ENCODE measurements around the gene FAM151B. TPM values are rescaled to one million over a fixed set of nuclear protein-coding genes. Genes with fewer than 3 reads are reported as not detected.
"Not testable (repeated sequence)": the region's sequence is repeated elsewhere in the genome, so short reads cannot be mapped to it uniquely, and the experiment has no call there.

Gene FAM151B
- total RNA-seq, 1 donor from 2014 or later: 0.43 TPM

DNA sequence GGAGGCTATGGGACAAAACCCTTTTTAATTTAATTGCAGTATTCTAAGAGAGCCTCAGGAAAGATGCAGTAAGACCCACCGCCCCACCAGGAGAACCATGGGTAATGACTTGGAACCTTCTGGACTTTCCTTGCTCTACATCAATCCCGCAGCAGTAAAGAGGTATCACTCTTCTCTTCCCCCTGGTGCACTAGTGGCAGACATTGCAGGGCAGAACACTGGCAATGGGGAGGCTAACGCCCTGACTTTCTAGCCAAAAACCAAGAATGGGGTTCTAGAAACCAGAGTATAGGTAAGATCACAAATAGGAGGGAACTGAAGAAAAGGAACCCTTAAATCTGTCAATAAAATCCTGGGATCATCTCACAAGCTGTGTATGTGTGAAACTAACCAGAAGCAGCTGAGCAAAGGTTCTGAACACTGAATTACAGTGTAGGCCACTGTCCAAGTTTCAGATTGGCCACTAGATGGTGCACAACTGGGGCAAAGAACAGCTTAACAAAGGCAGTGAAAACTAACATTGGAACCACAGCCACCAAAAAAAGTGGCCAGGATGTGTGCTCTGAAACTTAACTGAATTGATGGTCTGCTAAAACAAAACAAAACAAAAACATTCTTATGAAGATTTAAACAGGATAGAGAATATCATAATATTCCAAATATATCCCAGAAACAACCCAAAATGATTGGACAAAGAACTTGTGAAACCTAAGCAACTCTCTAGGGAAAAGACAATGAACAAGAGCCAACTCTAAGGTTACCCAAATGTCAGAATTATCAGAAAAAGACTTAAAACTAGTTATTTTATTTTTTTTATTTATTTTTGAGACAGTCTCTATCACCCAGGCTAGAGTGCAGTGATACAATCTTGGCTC lies 6.6 kb upstream of the FAM151B start:
- intact Hi-C loops (cut with micrococcal nuclease): loop anchor here (5.0 to 10.0 kb wide), 4 partner anchors 176 to 814 kb away; no protein-coding TSS in a partner anchor
- Mint-ChIP-seq H3K4me3 (ENCODE audit: low read depth) (no peak overlapping the region), H3K27me3 (ENCODE audit: low read depth) (no peaks in the 10 kb centered on the region), H3K9me3 (peaks cover 16% of the 10 kb centered on the region), H3K36me3 (ENCODE audit: low read depth) (peaks cover 16% of the 10 kb centered on the region), H3K4me1 (ENCODE audit: low read depth) (peaks cover 7% of the 10 kb centered on the region), H3K27ac (no peak overlapping the region)
- DNase-seq (ENCODE audit: low spot score): peak; percentile 24

DNA sequence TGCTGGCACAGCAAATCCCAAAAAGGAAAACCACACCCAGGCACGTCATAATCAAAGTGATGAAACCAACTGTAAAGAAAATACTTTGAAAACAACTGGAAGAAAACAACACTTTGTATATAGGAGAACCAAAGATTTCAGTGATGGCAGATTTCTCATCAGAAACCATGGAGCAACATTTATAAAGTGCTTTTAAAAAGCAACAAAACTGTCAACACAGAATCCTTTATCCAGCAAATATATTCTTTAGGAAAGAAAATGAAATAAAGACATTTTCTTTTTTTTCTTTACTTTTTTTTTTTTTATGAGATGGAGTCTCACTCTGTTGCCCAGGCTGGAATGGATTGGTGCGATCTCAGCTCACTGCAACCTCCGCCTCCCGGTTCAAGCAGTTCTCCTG lies 5.3 kb upstream of the FAM151B start:
- DNase-seq (ENCODE audit: low spot score): no peak
- no peak overlapping the region for H3K4me3 Mint-ChIP-seq (ENCODE audit: low read depth)
- H3K9me3 Mint-ChIP-seq: peaks cover 16% of the 10 kb centered on the region
- no peak overlapping the region for H3K27ac Mint-ChIP-seq
- intact Hi-C loops (cut with micrococcal nuclease): loop anchor here (5.0 to 10.0 kb wide), 4 partner anchors 175 to 812 kb away; no protein-coding TSS in a partner anchor
- H3K4me1 Mint-ChIP-seq (ENCODE audit: low read depth): peaks cover 15% of the 10 kb centered on the region
- peaks cover 16% of the 10 kb centered on the region for H3K36me3 Mint-ChIP-seq (ENCODE audit: low read depth)
- peaks cover 8% of the 10 kb centered on the region for H3K27me3 Mint-ChIP-seq (ENCODE audit: low read depth)

DNA sequence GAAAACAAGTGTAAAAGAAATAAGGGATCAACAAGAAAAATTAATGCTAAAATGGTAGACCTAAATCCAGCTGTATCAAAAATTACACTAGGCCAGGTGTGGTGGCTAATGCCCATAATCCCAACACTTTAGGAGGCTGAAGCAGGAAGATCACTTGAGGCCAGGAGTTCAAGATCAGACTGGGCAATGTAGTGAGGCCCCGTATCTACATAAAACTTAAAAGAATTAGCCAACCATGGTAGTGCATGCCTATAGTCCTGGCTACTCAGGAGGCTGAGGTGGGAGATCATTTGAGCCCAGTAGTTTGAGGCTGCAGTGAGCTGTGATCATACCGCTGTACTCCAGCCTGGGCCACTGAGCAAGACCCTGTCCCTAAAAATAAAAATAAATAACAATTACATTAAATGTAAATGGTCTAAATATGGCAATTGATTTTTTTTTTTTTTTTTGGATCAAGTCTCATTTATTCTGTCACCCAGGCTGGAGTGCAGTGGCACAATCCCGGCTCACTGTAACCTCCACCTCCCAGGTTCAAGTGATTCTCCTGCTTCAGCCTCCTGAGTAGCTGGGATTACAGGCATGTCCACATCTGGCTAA lies 4.2 kb upstream of the FAM151B start:
- H3K27me3 Mint-ChIP-seq (ENCODE audit: low read depth): peaks cover 13% of the 10 kb centered on the region
- H3K4me1 Mint-ChIP-seq (ENCODE audit: low read depth): peaks cover 21% of the 10 kb centered on the region
- H3K27ac Mint-ChIP-seq: no peak overlapping the region
- intact Hi-C loops (cut with micrococcal nuclease): loop anchor here (5.0 to 10.0 kb wide), 4 partner anchors 174 to 811 kb away; no protein-coding TSS in a partner anchor
- peaks cover 16% of the 10 kb centered on the region for H3K36me3 Mint-ChIP-seq (ENCODE audit: low read depth)
- DNase-seq (ENCODE audit: low spot score): no peak
- no peak overlapping the region for H3K4me3 Mint-ChIP-seq (ENCODE audit: low read depth)
- H3K9me3 Mint-ChIP-seq: peaks cover 16% of the 10 kb centered on the region

DNA sequence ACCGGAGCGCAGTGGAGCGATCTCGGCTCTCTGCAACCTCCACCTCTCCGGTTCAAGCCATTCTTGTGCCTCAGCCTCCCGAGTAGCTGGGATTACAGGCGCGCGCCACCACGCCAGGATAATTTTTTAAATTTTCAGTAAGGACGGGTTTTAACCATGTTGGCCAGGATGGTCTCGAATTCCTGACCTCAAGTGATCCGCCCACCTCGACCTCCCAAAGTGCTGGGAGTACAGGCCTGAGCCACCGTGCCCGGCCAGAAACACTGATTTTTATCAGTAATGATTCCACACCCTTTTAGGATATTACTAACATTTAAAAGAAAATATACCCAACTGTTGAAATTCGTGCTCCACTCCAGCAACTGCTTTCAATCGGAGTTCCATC lies 464 bp upstream of the FAM151B start:
- Mint-ChIP-seq H3K4me1 (ENCODE audit: low read depth) (peaks cover 14% of the 10 kb centered on the region), H3K4me3 (ENCODE audit: low read depth) (peak overlapping the region; percentile 75), H3K27ac (no peak overlapping the region), H3K27me3 (ENCODE audit: low read depth) (peaks cover 24% of the 10 kb centered on the region), H3K9me3 (peaks cover 10% of the 10 kb centered on the region), H3K36me3 (ENCODE audit: low read depth) (peaks cover 4% of the 10 kb centered on the region)
- no peak for DNase-seq (ENCODE audit: low spot score)
- intact Hi-C loops (cut with micrococcal nuclease): loop anchor here (5.0 to 10.0 kb wide), 3 partner anchors 80 to 807 kb away; partner anchors contain the start of gene ZFYVE16

DNA sequence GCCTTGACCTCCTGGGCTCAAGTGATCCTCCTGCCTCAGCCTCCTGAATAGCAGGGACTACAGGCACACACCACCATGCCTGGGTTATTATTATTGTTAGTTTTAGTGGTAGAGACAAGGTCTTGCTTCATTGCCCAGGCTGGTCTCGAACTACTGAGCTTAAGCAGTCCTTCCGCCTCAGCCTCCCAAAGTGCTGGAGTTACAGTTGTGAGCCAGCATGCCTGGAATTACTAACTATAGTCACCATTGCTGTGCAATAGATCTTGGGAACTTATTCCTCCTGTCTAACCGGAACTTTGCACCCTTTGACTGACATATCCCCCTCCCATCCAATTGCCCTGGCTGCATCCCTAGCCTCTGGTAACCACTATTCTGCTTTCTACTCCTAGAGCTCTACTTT lies 3.4 kb downstream of the FAM151B start:
- H3K4me3 Mint-ChIP-seq (ENCODE audit: low read depth): no peak overlapping the region
- no peaks in the 10 kb centered on the region for H3K9me3 Mint-ChIP-seq
- peaks cover 24% of the 10 kb centered on the region for H3K27me3 Mint-ChIP-seq (ENCODE audit: low read depth)
- H3K36me3 Mint-ChIP-seq (ENCODE audit: low read depth): no peaks in the 10 kb centered on the region
- intact Hi-C loops (cut with micrococcal nuclease): no loop called here
- H3K4me1 Mint-ChIP-seq (ENCODE audit: low read depth): peaks cover 36% of the 10 kb centered on the region
- H3K27ac Mint-ChIP-seq: no peak overlapping the region
- no peak for DNase-seq (ENCODE audit: low spot score)

DNA sequence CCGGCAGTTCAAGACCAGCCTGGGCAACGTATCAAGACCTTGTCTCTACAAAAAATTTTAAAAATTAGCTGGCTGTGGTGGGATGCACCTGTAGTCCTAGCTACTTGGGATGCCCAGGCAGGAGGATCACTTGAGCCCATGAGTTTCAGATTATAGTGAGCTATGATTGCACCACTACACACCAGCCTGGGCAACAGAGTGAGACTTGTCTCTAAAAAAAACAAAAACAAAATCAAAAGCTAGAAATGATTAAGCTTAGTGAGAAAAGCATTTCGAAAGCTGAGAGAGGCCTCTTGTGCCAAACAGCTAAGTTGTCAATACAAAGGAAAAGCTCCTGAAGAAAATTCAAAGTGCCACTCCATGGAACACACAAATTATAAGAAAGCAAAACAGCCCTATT lies 4.8 kb downstream of the FAM151B start:
- Mint-ChIP-seq H3K9me3 (no peaks in the 10 kb centered on the region), H3K27ac (no peak overlapping the region), H3K27me3 (ENCODE audit: low read depth) (peaks cover 17% of the 10 kb centered on the region), H3K36me3 (ENCODE audit: low read depth) (no peaks in the 10 kb centered on the region), H3K4me1 (ENCODE audit: low read depth) (peaks cover 29% of the 10 kb centered on the region), H3K4me3 (ENCODE audit: low read depth) (no peak overlapping the region)
- intact Hi-C loops (cut with micrococcal nuclease): no loop called here
- DNase-seq (ENCODE audit: low spot score): no peak

DNA sequence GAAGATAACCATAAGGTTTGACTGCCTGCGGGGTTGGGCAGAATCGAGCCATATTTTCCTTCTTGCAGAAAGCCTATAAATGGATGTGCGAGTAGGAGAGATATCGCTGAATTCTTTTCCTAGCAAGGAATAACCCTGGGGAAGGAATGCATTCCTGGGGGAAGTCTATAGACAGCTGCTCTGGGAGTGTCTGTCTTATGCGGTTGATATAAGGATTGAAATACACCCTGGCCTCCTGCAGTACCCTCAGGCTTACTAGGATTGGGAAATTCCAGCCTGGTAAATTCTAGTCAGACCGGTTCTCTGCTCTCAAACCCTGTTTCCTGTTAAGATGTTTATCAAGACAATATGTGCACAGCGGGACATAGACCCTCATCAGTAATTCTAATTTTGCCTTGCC lies 5.5 kb downstream of the FAM151B start:
- H3K27me3 Mint-ChIP-seq (ENCODE audit: low read depth): peaks cover 14% of the 10 kb centered on the region

DNA sequence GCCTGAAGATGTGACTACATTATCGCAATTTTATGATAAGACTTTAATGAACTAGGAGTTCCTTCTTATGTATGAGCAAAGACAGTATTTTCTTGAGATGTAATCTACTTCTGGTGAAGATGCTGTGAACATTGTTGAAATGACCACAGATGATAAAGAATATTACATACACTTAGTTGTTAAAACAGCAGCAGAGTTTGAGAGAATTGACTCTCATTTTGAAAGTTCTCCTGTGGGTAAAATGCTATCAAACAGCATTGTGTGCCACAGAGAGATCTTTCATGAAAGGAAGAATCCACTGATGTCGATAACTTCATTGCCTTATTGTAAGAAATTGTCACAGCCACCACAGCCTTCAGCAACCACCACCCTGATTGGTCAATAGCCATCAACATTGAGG lies 8.0 kb downstream of the FAM151B start:
- no peak overlapping the region for H3K27ac Mint-ChIP-seq
- H3K4me3 Mint-ChIP-seq (ENCODE audit: low read depth): no peak overlapping the region
- intact Hi-C loops (cut with micrococcal nuclease): no loop called here
- no peak for DNase-seq (ENCODE audit: low spot score)
- H3K9me3 Mint-ChIP-seq: no peaks in the 10 kb centered on the region
- no peaks in the 10 kb centered on the region for H3K36me3 Mint-ChIP-seq (ENCODE audit: low read depth)
- H3K27me3 Mint-ChIP-seq (ENCODE audit: low read depth): no peaks in the 10 kb centered on the region
- H3K4me1 Mint-ChIP-seq (ENCODE audit: low read depth): peaks cover 25% of the 10 kb centered on the region

More for the DNA sequence above, 5.5 kb downstream of the FAM151B start:
- DNase-seq (ENCODE audit: low spot score); H3K9me3 Mint-ChIP-seq; intact Hi-C loops (cut with micrococcal nuclease); H3K36me3 Mint-ChIP-seq (ENCODE audit: low read depth); H3K4me3 Mint-ChIP-seq (ENCODE audit: low read depth); H3K27ac Mint-ChIP-seq: not testable (repeated sequence)
- H3K4me1 Mint-ChIP-seq (ENCODE audit: low read depth): peaks cover 25% of the 10 kb centered on the region

DNA sequence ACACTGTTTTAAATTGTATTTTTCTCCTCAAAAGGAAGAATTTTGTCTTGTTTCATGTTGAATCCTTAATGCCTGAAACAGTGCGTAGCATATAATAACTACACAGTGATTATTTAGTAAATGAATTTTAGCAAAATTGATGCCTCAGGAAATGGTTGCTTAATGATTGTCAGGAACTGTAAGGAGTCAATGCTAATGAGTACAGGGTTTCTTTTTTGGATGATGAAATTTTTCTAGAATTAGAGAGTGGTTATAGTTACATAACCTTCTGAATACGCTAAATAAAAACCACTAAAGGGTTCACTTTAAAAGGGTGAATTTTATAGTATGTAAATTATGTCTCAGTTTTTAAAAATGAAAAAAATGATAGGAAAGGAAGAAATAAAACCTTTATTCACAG lies 14.9 kb downstream of the FAM151B start:
- Mint-ChIP-seq H3K4me1 (ENCODE audit: low read depth) (peaks cover 4% of the 10 kb centered on the region), H3K36me3 (ENCODE audit: low read depth) (no peaks in the 10 kb centered on the region), H3K27me3 (ENCODE audit: low read depth) (no peaks in the 10 kb centered on the region), H3K4me3 (ENCODE audit: low read depth) (no peak overlapping the region), H3K27ac (no peak overlapping the region), H3K9me3 (no peaks in the 10 kb centered on the region)
- no peak for DNase-seq (ENCODE audit: low spot score)
- intact Hi-C loops (cut with micrococcal nuclease): no loop called here

DNA sequence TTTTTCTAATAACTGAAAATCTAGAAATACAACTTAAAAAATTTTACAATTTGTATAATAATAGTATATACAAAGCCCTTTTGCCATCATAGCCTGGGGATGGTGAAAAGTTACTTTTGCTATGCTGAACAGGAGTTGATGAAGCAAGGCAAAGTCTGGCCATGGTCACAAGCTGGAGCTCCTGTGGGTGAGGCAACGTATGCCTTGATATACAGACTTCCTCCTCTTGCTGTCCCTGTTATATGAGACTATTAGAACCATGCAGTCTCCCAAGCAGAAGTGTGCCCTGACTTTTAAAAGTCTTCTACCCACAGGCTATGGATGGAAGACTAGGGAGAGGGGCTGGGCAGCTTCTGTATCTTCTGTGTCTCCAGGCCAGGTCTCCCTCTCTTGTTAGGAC lies 15.7 kb downstream of the FAM151B start:
- intact Hi-C loops (cut with micrococcal nuclease): no loop called here
- no peaks in the 10 kb centered on the region for H3K36me3 Mint-ChIP-seq (ENCODE audit: low read depth)
- H3K4me3 Mint-ChIP-seq (ENCODE audit: low read depth): no peak overlapping the region
- no peaks in the 10 kb centered on the region for H3K9me3 Mint-ChIP-seq
- H3K27me3 Mint-ChIP-seq (ENCODE audit: low read depth): no peaks in the 10 kb centered on the region
- DNase-seq (ENCODE audit: low spot score): no peak
- H3K4me1 Mint-ChIP-seq (ENCODE audit: low read depth): peaks cover 4% of the 10 kb centered on the region
- no peak overlapping the region for H3K27ac Mint-ChIP-seq

DNA sequence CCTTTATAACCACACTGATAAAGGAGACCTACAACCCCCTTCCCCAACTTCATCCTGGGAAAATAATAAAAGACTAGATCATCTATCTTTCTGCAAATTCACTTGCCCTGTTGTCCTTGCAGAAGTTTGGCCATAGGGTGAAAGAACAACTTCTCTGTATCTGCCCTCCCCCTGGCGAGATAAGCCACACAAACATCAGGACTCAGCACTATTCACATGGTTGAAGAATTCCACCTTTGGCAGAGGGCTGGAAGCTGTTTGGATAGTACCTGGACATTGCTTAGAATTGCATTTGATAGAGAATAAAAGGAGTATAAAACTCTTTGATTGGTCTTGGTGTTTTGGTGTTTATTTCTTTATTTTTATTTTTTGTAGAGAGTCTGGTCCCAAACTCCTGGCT lies 16.9 kb downstream of the FAM151B start:
- Mint-ChIP-seq H3K4me1 (ENCODE audit: low read depth) (peaks cover 4% of the 10 kb centered on the region), H3K27ac (no peak overlapping the region), H3K27me3 (ENCODE audit: low read depth) (no peaks in the 10 kb centered on the region), H3K4me3 (ENCODE audit: low read depth) (no peak overlapping the region), H3K9me3 (no peaks in the 10 kb centered on the region), H3K36me3 (ENCODE audit: low read depth) (no peaks in the 10 kb centered on the region)
- no peak for DNase-seq (ENCODE audit: low spot score)
- intact Hi-C loops (cut with micrococcal nuclease): no loop called here

DNA sequence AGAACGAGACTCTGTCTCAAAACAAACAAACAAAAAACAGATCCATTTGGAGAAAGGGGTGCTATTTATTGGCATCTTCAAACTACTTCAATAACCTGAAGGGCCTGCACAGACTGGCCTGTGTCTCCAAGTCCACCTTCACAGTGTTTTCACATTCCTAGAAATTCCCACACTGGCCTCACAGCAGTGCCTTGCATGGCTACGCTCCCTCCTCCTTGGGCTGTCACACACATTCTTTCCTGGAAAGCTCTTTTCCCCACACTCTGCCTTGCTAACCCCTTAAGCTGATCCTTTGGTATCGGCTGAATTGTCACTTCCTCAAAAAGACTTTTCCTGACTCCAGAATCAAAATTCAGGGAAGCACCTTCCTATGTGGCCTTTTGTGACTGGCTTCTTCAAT lies 19.8 kb downstream of the FAM151B start:
- H3K27me3 Mint-ChIP-seq (ENCODE audit: low read depth): no peaks in the 10 kb centered on the region
- intact Hi-C loops (cut with micrococcal nuclease): no loop called here
- H3K4me3 Mint-ChIP-seq (ENCODE audit: low read depth): no peak overlapping the region
- no peak for DNase-seq (ENCODE audit: low spot score)
- no peak overlapping the region for H3K27ac Mint-ChIP-seq
- H3K9me3 Mint-ChIP-seq: no peaks in the 10 kb centered on the region
- no peaks in the 10 kb centered on the region for H3K36me3 Mint-ChIP-seq (ENCODE audit: low read depth)
- H3K4me1 Mint-ChIP-seq (ENCODE audit: low read depth): peaks cover 4% of the 10 kb centered on the region

DNA sequence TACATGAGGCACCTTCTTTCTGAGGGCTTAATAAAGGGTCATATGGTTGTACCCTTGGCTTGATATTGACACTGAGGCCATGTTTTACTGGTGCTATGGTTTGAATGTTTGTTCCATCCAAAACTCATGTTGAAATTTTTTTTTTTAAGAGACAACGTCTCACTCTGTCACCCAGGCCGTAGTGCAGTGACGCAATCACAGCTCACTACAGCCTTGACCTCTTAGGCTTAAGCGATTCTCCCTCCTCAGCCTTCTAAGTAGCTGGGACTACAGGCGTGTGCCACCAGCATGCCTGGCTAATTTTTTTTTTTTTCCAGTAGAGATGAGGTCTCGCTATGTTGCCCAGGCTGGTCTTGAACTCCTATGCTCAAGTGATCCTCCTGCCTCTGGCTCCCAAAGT lies 20.9 kb downstream of the FAM151B start:
- Mint-ChIP-seq H3K4me3 (ENCODE audit: low read depth) (no peak overlapping the region), H3K9me3 (no peaks in the 10 kb centered on the region), H3K36me3 (ENCODE audit: low read depth) (no peaks in the 10 kb centered on the region), H3K4me1 (ENCODE audit: low read depth) (peaks cover 4% of the 10 kb centered on the region), H3K27ac (no peak overlapping the region), H3K27me3 (ENCODE audit: low read depth) (no peaks in the 10 kb centered on the region)
- intact Hi-C loops (cut with micrococcal nuclease): no loop called here
- no peak for DNase-seq (ENCODE audit: low spot score)

Data from activated T-helper 2 cell treated with anti-CD3 and anti-CD28 coated beads, Interferon-gamma antibody, Interleukin-2, Interleukin-4, amounts not matched to agents 10 μg/mL and 5 μg/mL and 100 μg/mL, durations not matched to agents 14 hours and 24 hours and 36 hours (primary cell).